Neural progenitor cell (in vitro differentiated cells): Measurements from ENCODE around the gene PRKCA. TPM values are rescaled to one million over a fixed set of nuclear protein-coding genes. Genes with fewer than 3 reads are reported as not detected.

Source experiments
- DNase-seq: peaks from one replicate; pipeline ENCODE4 v3.0.0-alpha.2; 2016; ENCODE audit warnings: low spot score
- H2AFZ ChIP-seq: fragments of 200-600 bp; sonication (generic); replicated peaks from 2 replicates; pipeline ENCODE4 v1.6.1; 2016; ENCODE audit warnings: antibody characterized with exemption
- H3F3A ChIP-seq: fragments of 200-600 bp; sonication (generic); 2 replicates; pipeline ENCODE4 v1.6.1; 2016; ENCODE audit warnings: antibody characterized with exemption, low read depth
- H3K27ac ChIP-seq: fragments of 200-600 bp; sonication (generic); 2 replicates; pipeline ENCODE4 v1.5.1; 2016; ENCODE audit warnings: mild to moderate bottlenecking
- H3K27me3 ChIP-seq: fragments of 200-600 bp; sonication (generic); 2 replicates; pipeline ENCODE4 v1.6.1; 2016; ENCODE audit warnings: mild to moderate bottlenecking, moderate library complexity
- H3K36me3 ChIP-seq: fragments of 200-600 bp; sonication (generic); 2 replicates; pipeline ENCODE4 v1.5.1; 2016
- H3K4me1 ChIP-seq: fragments of 200-600 bp; sonication (generic); 2 replicates; pipeline ENCODE4 v1.6.1; 2016; ENCODE audit warnings: mixed run types
- H3K4me2 ChIP-seq: fragments of 200-600 bp; sonication (generic); 2 replicates; pipeline ENCODE4 v1.6.1; 2016
- H3K4me3 ChIP-seq: fragments of 200-600 bp; sonication (generic); 2 replicates; pipeline ENCODE4 v1.5.1; 2016
- H3K79me2 ChIP-seq: fragments of 200-600 bp; sonication (generic); 2 replicates; pipeline ENCODE4 v1.6.1; 2016; ENCODE audit warnings: low read depth
- H3K9ac ChIP-seq: fragments of 200-600 bp; sonication (generic); 2 replicates; pipeline ENCODE4 v1.6.1; 2016
- H3K9me3 ChIP-seq: fragments of 200-600 bp; sonication (generic); 2 replicates; pipeline ENCODE4 v1.5.1; 2016; ENCODE audit warnings: low read depth
- H4K20me1 ChIP-seq: fragments of 200-600 bp; sonication (generic); 2 replicates; pipeline ENCODE4 v1.6.1; 2016; ENCODE audit warnings: low read depth
- H3K27ac Mint-ChIP-seq: 3 replicates; pipeline ENCODE4 v1.8.0; 2021; ENCODE audit warnings: mixed read lengths
- H3K27me3 Mint-ChIP-seq: 2 replicates; pipeline ENCODE4 v1.8.0; 2022; ENCODE audit warnings: low read depth, mild to moderate bottlenecking, inconsistent platforms, moderate library complexity, mixed read lengths; ENCODE audit not compliant: insufficient read depth
- H3K36me3 Mint-ChIP-seq: 3 replicates; pipeline ENCODE4 v1.8.0; 2021; ENCODE audit warnings: mixed read lengths
- H3K4me1 Mint-ChIP-seq: 3 replicates; pipeline ENCODE4 v1.8.0; 2021; ENCODE audit warnings: mixed read lengths
- H3K4me3 Mint-ChIP-seq: 3 replicates; pipeline ENCODE4 v1.8.0; 2021; ENCODE audit warnings: mild to moderate bottlenecking, moderate library complexity, mixed read lengths
- H3K9me3 Mint-ChIP-seq: 3 replicates; pipeline ENCODE4 v1.8.0; 2020; ENCODE audit warnings: mixed read lengths
- EZH2 ChIP-seq: fragments of 200-600 bp; sonication (generic); IDR thresholded peaks from 2 replicates; pipeline ENCODE4 v1.6.1; 2017; ENCODE audit warnings: antibody characterized with exemption, mild to moderate bottlenecking, moderate library complexity
- EZH2phosphoT487 ChIP-seq: fragments of 200-600 bp; sonication (generic); IDR thresholded peaks from 2 replicates; pipeline ENCODE4 v1.6.1; 2017; ENCODE audit warnings: antibody characterized with exemption
- total RNA-seq: library from RNA; depleted of rRNA; stranded (reverse); fragments of >200 nt; gene quantifications from 2 replicates; pipeline ENCODE4 v1.2.3, GENCODE V29; 2015; ENCODE audit warnings: low replicate concordance
- TF ChIP-seq, protein P1 (sequence below): fragments of 200-600 bp; sonication (generic); IDR thresholded peaks from 2 replicates; pipeline ENCODE4 v1.5.1; 2017; ENCODE audit warnings: antibody characterized with exemption, mild to moderate bottlenecking

Gene PRKCA
- total RNA-seq, 1 donor from 2014 or later = 2.1 TPM

DNA sequence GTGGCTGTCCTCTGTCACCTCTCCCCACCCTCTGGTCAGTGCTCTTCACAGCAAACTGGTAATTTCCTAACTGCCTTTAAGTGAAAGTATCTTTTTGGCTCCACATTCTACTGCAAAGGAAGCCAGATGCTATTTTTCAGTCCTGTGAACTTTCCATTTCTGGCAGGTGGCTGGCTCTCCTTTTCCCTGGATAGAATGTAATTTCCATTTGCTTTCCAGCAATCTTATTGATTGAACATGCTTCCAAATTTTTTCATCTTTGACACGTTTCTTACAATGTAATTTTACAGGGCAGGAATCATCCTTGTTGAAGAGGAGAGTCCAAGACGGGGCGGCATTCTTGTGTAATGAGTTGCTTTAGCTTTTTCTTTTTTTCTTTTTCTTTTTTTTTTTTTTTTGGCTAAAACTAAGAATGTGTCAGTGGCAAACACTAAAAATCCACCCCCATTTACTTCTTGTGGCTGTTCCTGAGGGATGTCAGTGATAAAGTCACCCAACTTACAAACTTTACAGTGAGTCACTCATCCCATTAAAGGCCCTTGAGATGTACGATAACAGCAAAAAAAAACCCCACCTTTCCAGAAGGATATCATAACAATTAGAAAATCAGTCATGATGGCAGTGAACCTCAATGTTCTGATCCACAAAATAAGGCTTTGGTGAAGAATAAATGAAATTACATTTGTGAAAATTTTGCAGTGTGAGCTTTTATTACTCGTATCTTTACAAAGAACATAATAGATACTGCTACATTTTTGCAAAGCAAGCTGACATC lies 29.4 kb upstream of the PRKCA start:
- no peaks in the 10 kb centered on the region for H3K9me3 ChIP-seq
- no peaks in the 10 kb centered on the region for H4K20me1 ChIP-seq
- Mint-ChIP-seq H3K4me3 (no peak overlapping the region), H3K27ac (no peak overlapping the region), H3K9me3 (peaks cover 22% of the 10 kb centered on the region), H3K27me3 (peaks cover 12% of the 10 kb centered on the region), H3K4me1 (peaks cover 8% of the 10 kb centered on the region), H3K36me3 (peaks cover 2% of the 10 kb centered on the region)
- H3K36me3 ChIP-seq = no peaks in the 10 kb centered on the region
- H3F3A ChIP-seq = no peaks in the 10 kb centered on the region
- H3K79me2 ChIP-seq = no peaks in the 10 kb centered on the region
- H3K4me2 ChIP-seq = no peak overlapping the region
- no peak overlapping the region for H3K4me3 ChIP-seq
- TF ChIP-seq EZH2phosphoT487 (no peak), EZH2 (no peak)
- TF ChIP-seq, protein P1, sequence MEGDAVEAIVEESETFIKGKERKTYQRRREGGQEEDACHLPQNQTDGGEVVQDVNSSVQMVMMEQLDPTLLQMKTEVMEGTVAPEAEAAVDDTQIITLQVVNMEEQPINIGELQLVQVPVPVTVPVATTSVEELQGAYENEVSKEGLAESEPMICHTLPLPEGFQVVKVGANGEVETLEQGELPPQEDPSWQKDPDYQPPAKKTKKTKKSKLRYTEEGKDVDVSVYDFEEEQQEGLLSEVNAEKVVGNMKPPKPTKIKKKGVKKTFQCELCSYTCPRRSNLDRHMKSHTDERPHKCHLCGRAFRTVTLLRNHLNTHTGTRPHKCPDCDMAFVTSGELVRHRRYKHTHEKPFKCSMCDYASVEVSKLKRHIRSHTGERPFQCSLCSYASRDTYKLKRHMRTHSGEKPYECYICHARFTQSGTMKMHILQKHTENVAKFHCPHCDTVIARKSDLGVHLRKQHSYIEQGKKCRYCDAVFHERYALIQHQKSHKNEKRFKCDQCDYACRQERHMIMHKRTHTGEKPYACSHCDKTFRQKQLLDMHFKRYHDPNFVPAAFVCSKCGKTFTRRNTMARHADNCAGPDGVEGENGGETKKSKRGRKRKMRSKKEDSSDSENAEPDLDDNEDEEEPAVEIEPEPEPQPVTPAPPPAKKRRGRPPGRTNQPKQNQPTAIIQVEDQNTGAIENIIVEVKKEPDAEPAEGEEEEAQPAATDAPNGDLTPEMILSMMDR = no peak
- H3K9ac ChIP-seq = no peak overlapping the region
- no peak overlapping the region for H3K27ac ChIP-seq
- no peaks in the 10 kb centered on the region for H3K4me1 ChIP-seq
- H2AFZ ChIP-seq = no peak overlapping the region
- no peak for DNase-seq
- H3K27me3 ChIP-seq = no peaks in the 10 kb centered on the region

DNA sequence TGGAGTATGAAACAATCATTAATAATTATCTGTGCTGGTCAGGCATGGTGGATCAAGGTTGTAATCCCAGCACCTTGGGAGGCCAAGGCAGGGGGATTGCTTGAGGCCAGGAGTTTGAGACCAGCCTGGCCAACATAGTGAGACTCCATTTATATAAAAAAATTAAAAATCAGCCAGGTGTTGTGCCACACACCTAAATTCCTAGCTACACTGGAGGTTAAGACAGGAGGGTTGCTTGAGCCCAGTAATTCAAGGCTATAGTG lies 28.9 kb upstream of the PRKCA start:
- no peaks in the 10 kb centered on the region for H3F3A ChIP-seq
- DNase-seq = no peak
- Mint-ChIP-seq H3K9me3 (peaks cover 19% of the 10 kb centered on the region), H3K36me3 (peaks cover 1% of the 10 kb centered on the region), H3K4me3 (no peak overlapping the region), H3K27ac (no peak overlapping the region), H3K4me1 (peaks cover 3% of the 10 kb centered on the region), H3K27me3 (peaks cover 9% of the 10 kb centered on the region)
- H3K9ac ChIP-seq = no peak overlapping the region
- no peaks in the 10 kb centered on the region for H3K9me3 ChIP-seq
- no peaks in the 10 kb centered on the region for H3K79me2 ChIP-seq
- H3K36me3 ChIP-seq = no peaks in the 10 kb centered on the region
- H3K27me3 ChIP-seq = no peaks in the 10 kb centered on the region
- TF ChIP-seq EZH2phosphoT487 = no peak
- no peak for TF ChIP-seq EZH2
- TF ChIP-seq, protein P1 = no peak
- H4K20me1 ChIP-seq = no peaks in the 10 kb centered on the region
- H3K4me2 ChIP-seq = no peak overlapping the region
- no peak overlapping the region for H3K4me3 ChIP-seq
- no peak overlapping the region for H3K27ac ChIP-seq
- no peaks in the 10 kb centered on the region for H3K4me1 ChIP-seq
- no peak overlapping the region for H2AFZ ChIP-seq

DNA sequence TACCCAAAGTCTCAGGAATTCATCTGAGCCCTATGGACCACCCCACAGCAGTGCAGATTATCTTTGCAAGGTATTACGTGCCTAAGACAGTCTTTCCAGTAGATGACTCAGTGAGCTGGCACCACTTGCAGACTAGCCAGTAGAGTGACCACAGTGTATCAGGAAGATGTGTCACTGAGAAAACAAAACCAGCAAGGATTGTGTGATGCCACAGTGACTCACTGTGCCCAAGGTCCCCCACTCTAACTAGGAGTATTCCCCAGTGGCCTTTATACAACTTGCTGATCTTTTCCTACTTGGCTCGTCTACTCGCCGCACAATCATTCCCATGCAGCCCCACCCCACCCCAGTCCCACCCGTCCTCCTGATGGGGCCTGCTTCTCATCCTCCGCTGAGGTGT lies 26.8 kb upstream of the PRKCA start:
- Histone ChIP-seq H3K9me3 (no peaks in the 10 kb centered on the region), H3K27me3 (no peaks in the 10 kb centered on the region), H3K27ac (no peak overlapping the region), H3F3A (no peaks in the 10 kb centered on the region), H3K4me3 (no peak overlapping the region), H4K20me1 (no peaks in the 10 kb centered on the region), H3K9ac (no peak overlapping the region), H3K4me1 (no peaks in the 10 kb centered on the region), H3K79me2 (no peaks in the 10 kb centered on the region), H2AFZ (no peak overlapping the region), H3K36me3 (no peaks in the 10 kb centered on the region), H3K4me2 (no peak overlapping the region)
- no peak for DNase-seq
- Mint-ChIP-seq H3K27ac (no peak overlapping the region), H3K27me3 (peaks cover 5% of the 10 kb centered on the region), H3K4me1 (no peaks in the 10 kb centered on the region), H3K9me3 (peaks cover 10% of the 10 kb centered on the region), H3K36me3 (no peaks in the 10 kb centered on the region), H3K4me3 (no peak overlapping the region)
- no peak for TF ChIP-seq EZH2phosphoT487
- TF ChIP-seq, protein P1 = no peak
- TF ChIP-seq EZH2 = no peak
